Uterus (tissue), 2 donors: ENCODE results near the gene E2F6.
"Not testable (repeated sequence)": the region's sequence is repeated elsewhere in the genome, so short reads cannot be mapped to it uniquely, and the experiment has no call there.

Experiments
- POLR2A ChIP-seq, 2 donors: fragments of 450-650 bp; IDR thresholded peaks; one replicate each; pipeline ENCODE4 v1.6.1; 2016; ENCODE audit warnings: antibody characterized with exemption in 2 of 2, mild to moderate bottlenecking in 1 of 2, moderate library complexity in 1 of 2
- TF ChIP-seq, protein P1 (sequence below), 4 experiments: fragments of 200-600 bp in 2 of 4; fragments of 450-650 bp in 2 of 4; sonication (generic) in 2 of 4; IDR thresholded peaks; one replicate each; pipeline ENCODE4 v1.5.1; 2016 to 2019; ENCODE audit warnings: antibody characterized with exemption in 4 of 4, mild to moderate bottlenecking in 2 of 4, moderate library complexity in 1 of 4

DNA sequence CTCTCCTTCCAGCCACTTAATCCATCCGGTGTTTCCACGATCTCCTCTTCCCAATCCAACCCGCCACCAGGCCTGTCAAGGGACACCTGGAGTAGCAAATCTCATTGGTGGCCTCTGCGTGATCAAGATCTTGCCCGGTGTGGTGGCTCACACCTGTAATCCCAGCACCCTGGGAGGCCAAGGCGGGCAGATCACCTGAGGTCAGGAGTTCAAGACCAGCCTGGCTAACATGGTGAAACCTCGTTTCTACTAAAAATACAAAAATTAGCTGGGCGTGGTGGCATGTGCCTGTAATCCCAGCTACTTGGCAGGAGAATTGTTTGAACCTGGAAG, 60.9 kb downstream of the E2F6 start:
- TF ChIP-seq, protein P1, sequence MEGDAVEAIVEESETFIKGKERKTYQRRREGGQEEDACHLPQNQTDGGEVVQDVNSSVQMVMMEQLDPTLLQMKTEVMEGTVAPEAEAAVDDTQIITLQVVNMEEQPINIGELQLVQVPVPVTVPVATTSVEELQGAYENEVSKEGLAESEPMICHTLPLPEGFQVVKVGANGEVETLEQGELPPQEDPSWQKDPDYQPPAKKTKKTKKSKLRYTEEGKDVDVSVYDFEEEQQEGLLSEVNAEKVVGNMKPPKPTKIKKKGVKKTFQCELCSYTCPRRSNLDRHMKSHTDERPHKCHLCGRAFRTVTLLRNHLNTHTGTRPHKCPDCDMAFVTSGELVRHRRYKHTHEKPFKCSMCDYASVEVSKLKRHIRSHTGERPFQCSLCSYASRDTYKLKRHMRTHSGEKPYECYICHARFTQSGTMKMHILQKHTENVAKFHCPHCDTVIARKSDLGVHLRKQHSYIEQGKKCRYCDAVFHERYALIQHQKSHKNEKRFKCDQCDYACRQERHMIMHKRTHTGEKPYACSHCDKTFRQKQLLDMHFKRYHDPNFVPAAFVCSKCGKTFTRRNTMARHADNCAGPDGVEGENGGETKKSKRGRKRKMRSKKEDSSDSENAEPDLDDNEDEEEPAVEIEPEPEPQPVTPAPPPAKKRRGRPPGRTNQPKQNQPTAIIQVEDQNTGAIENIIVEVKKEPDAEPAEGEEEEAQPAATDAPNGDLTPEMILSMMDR (IDR thresholded peaks at IDR 0.05): not testable (repeated sequence)
- not testable (repeated sequence) for TF ChIP-seq POLR2A (IDR thresholded peaks at IDR 0.05)
